ENCODE measurements around the gene RASL10B. TPM values are rescaled to one million over a fixed set of nuclear protein-coding genes. Genes with fewer than 3 reads are reported as not detected.

Gene RASL10B
- total RNA-seq, 1 experiment from 2014 or later: 4.3 TPM

GRCh38 chr17:35731917-35732805 lies 722 bp downstream of the RASL10B start:
- no peak for TF ChIP-seq TCF7L2 (IDR thresholded peaks at IDR 0.05; ENCODE audit: low read depth, low read length)
- TF ChIP-seq, protein P1, sequence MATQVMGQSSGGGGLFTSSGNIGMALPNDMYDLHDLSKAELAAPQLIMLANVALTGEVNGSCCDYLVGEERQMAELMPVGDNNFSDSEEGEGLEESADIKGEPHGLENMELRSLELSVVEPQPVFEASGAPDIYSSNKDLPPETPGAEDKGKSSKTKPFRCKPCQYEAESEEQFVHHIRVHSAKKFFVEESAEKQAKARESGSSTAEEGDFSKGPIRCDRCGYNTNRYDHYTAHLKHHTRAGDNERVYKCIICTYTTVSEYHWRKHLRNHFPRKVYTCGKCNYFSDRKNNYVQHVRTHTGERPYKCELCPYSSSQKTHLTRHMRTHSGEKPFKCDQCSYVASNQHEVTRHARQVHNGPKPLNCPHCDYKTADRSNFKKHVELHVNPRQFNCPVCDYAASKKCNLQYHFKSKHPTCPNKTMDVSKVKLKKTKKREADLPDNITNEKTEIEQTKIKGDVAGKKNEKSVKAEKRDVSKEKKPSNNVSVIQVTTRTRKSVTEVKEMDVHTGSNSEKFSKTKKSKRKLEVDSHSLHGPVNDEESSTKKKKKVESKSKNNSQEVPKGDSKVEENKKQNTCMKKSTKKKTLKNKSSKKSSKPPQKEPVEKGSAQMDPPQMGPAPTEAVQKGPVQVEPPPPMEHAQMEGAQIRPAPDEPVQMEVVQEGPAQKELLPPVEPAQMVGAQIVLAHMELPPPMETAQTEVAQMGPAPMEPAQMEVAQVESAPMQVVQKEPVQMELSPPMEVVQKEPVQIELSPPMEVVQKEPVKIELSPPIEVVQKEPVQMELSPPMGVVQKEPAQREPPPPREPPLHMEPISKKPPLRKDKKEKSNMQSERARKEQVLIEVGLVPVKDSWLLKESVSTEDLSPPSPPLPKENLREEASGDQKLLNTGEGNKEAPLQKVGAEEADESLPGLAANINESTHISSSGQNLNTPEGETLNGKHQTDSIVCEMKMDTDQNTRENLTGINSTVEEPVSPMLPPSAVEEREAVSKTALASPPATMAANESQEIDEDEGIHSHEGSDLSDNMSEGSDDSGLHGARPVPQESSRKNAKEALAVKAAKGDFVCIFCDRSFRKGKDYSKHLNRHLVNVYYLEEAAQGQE (IDR thresholded peaks at IDR 0.05; ENCODE audit: insufficient read depth in 1 of 2, low read depth in 2 of 2, low read length in 1 of 2): no peak
- no peak for TF ChIP-seq SIN3A (IDR thresholded peaks at IDR 0.05; ENCODE audit: borderline replicate concordance, insufficient read depth, low read depth, low read length)
- TF ChIP-seq POLR2AphosphoS5 (IDR thresholded peaks at IDR 0.05; ENCODE audit: low read depth, low read length): no peak
- TF ChIP-seq CTCF (IDR thresholded peaks at IDR 0.05): no peak
- POLR2A ChIA-PET: no interaction called here

GRCh38 chr17:35732806-35733136 lies 1.3 kb downstream of the RASL10B start:
- ChIA-PET CTCF (interaction anchor here (0.6 kb wide), 1 partner anchor 30 kb away, joined by 4 read pairs; no protein-coding TSS in a partner anchor), POLR2A (no interaction called here)
- Histone ChIP-seq H3K27me3 (ENCODE audit: control insufficient read depth, insufficient read depth, low read length) (no peaks in the 10 kb centered on the region), H3K36me3 (ENCODE audit: control insufficient read depth, insufficient read depth, low read length) (no peaks in the 10 kb centered on the region), H3K27ac (ENCODE audit: low read length) (no peak overlapping the region), H3K4me1 (ENCODE audit: control insufficient read depth, insufficient read depth, low read length) (peaks cover 7% of the 10 kb centered on the region; the same call in 1 of the 2 replicates), H3K4me3 (ENCODE audit: low read depth in 2 of 2, low read length in 2 of 2) (no peak overlapping the region), H3K9me3 (ENCODE audit: control insufficient read depth, insufficient read depth, low read depth, low read length) (no peaks in the 10 kb centered on the region)
- DNase-seq (ENCODE audit: low read depth, low spot score) (no peak), ATAC-seq (no peak)
- intact Hi-C loops (cut with micrococcal nuclease; ENCODE audit: unreplicated experiment) (no loop called here), in situ Hi-C loops (cut with HindIII; ENCODE audit: low pct_unique_long_range_greater_than_20kb, low sequenced_read_pairs) (no loop called here)
- TF ChIP-seq CTCF (IDR thresholded peaks at IDR 0.05): no peak
- TF ChIP-seq, protein P1 (IDR thresholded peaks at IDR 0.05; ENCODE audit: insufficient read depth in 1 of 2, low read depth in 2 of 2, low read length in 1 of 2): no peak
- TF ChIP-seq SIN3A (IDR thresholded peaks at IDR 0.05; ENCODE audit: borderline replicate concordance, insufficient read depth, low read depth, low read length): no peak
- TF ChIP-seq POLR2AphosphoS5 (IDR thresholded peaks at IDR 0.05; ENCODE audit: low read depth, low read length): no peak
- no peak for TF ChIP-seq TCF7L2 (IDR thresholded peaks at IDR 0.05; ENCODE audit: low read depth, low read length)
- BruUV-seq (replicated peaks): no TSS peak

More at GRCh38 chr17:35731917-35732805, 722 bp downstream of the RASL10B start:
- intact Hi-C loops (cut with micrococcal nuclease; ENCODE audit: unreplicated experiment): no loop called here
- Histone ChIP-seq H3K4me1 (ENCODE audit: control insufficient read depth, insufficient read depth, low read length) (peaks cover 7% of the 10 kb centered on the region; the same call in 1 of the 2 replicates), H3K27me3 (ENCODE audit: control insufficient read depth, insufficient read depth, low read length) (no peaks in the 10 kb centered on the region), H3K27ac (ENCODE audit: low read length) (no peak overlapping the region), H3K36me3 (ENCODE audit: control insufficient read depth, insufficient read depth, low read length) (no peaks in the 10 kb centered on the region), H3K9me3 (ENCODE audit: control insufficient read depth, insufficient read depth, low read depth, low read length) (no peaks in the 10 kb centered on the region), H3K4me3 (ENCODE audit: low read depth in 2 of 2, low read length in 2 of 2) (peak overlapping the region; percentile 51 to 53)
- DNase-seq (ENCODE audit: low read depth, low spot score): no peak
- CTCF ChIA-PET: interaction anchor here (0.6 kb wide), 2 partner anchors 17 to 31 kb away, joined by 4 to 6 read pairs; no protein-coding TSS in a partner anchor
- peak; percentile 14; the same call in 1 of the 2 replicates for ATAC-seq
- in situ Hi-C loops (cut with HindIII; ENCODE audit: low pct_unique_long_range_greater_than_20kb, low sequenced_read_pairs): no loop called here
- BruUV-seq (replicated peaks): no TSS peak

Measured in Panc1 (cell line).